Mononuclear cell (primary cell): ENCODE measurements around the gene CITED2. TPM values are rescaled to one million over a fixed set of nuclear protein-coding genes. Genes with fewer than 3 reads are reported as not detected.
A peak's percentile ranks its signal among the peaks of the same experiment; 100 is the strongest.
"Not testable (repeated sequence)": the region's sequence is repeated elsewhere in the genome, so short reads cannot be mapped to it uniquely, and the experiment has no call there.

Source experiments
- H3K27me3 ChIP-seq: 2 replicates; pipeline ENCODE4 v1.6.0; 2011; ENCODE audit warnings: low read length, control low read depth; ENCODE audit not compliant: insufficient read depth
- H3K4me1 ChIP-seq: 2 replicates; pipeline ENCODE4 v1.5.1; 2011; ENCODE audit warnings: mild to moderate bottlenecking, low read length, control low read depth; ENCODE audit not compliant: insufficient read depth
- H3K4me3 ChIP-seq: 2 replicates; pipeline ENCODE4 v1.5.1; 2011; ENCODE audit warnings: mild to moderate bottlenecking, low read length, moderate library complexity
- H3K9me3 ChIP-seq: 2 replicates; pipeline ENCODE4 v1.5.1; 2011; ENCODE audit warnings: low read depth, mild to moderate bottlenecking, control low read depth, low read length
- total RNA-seq: library from RNA; depleted of rRNA; stranded (reverse); fragments of >200 nt; gene quantifications from one replicate; pipeline ENCODE4 v1.2.3, GENCODE V29; 2012

The CITED2 gene, protein sequence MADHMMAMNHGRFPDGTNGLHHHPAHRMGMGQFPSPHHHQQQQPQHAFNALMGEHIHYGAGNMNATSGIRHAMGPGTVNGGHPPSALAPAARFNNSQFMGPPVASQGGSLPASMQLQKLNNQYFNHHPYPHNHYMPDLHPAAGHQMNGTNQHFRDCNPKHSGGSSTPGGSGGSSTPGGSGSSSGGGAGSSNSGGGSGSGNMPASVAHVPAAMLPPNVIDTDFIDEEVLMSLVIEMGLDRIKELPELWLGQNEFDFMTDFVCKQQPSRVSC
- 114 TPM for total RNA-seq

DNA sequence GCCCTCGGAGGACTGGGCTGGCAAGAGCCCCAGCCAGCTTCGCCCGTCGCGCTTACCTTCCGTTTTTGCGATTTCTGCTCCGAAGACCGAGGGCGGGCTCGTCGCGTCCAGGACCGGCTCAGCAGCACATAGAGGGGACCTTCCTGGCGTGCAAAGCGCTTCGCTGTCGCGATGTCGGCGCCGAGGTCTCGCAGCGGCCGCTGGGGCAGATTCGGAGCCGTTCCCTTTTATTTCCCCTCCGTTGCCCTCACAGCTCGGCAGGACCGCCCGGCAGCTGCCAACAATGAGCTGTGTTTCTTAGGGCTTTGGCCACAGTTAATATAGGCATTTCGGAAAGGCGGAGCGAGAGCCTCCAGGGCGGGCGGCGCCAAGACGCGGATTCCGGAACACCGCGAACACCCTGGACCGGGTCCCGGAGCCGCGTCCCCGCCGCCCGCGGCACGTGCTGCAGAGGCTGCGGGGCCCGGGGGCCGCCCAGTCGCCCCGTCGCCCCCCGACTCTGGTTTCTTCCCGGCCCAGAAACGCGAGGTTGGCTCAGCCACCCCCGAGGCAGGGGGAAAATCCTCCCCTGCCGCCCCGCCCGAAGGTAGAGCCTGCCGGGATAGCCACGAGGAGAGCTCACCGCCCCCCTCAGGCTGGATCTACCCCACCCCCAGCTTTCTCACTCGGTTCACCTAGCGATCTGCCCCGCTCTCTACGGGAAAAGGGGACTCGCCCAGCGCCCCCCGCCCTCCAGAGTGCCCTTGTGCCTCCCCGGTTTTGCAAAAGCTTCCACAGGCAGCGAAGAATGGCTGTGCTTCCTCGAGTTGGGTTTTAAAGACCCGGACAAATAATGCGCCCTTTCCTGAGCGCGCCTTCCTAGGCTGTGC, at the start of gene CITED2:
TSS of gene CITED2 (minus strand) at position 292 of the 869 bp plus-strand sequence. CDS start 704 bp downstream, outside the sequence.
- H3K27me3 ChIP-seq: no peaks in the 10 kb centered on the region
- peaks cover 39% of the 10 kb centered on the region for H3K4me1 ChIP-seq
- H3K9me3 ChIP-seq: no peaks in the 10 kb centered on the region
- peak within 1 kb of the TSS; percentile 98 for H3K4me3 ChIP-seq

DNA sequence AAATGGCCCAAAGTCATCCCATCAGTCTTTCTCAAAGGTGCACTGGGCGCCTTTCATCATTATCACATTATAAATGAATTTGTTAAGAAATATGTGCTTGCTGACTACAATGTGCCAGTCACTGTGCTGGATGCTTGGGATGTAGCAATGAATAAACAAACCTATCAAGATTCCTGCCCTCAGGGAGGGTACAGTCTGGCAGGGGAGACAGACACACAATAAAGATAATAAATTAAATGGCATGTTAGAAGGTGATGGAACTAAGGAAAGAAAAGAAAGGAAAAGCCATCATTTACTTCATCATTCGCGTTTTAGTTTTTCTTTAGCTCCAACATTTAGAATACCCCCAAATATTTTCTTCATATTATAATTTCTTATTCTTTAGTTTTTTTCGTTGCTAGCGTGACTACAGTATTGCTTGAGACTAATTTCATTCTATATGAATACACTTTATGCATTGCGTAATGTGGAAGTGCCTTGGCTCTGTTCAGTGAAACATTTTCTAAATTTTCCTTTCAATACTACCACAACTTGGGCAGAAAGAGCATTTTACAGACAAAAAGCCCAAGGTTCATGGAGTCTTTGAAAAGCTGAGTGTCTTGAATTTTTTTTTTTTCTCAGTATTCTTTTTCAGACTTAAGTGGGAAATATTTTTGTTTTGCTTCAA, 48.7 kb upstream of the CITED2 start:
- Histone ChIP-seq H3K4me1 (peaks cover 27% of the 10 kb centered on the region), H3K4me3 (no peak overlapping the region), H3K27me3 (no peaks in the 10 kb centered on the region), H3K9me3 (no peaks in the 10 kb centered on the region)

DNA sequence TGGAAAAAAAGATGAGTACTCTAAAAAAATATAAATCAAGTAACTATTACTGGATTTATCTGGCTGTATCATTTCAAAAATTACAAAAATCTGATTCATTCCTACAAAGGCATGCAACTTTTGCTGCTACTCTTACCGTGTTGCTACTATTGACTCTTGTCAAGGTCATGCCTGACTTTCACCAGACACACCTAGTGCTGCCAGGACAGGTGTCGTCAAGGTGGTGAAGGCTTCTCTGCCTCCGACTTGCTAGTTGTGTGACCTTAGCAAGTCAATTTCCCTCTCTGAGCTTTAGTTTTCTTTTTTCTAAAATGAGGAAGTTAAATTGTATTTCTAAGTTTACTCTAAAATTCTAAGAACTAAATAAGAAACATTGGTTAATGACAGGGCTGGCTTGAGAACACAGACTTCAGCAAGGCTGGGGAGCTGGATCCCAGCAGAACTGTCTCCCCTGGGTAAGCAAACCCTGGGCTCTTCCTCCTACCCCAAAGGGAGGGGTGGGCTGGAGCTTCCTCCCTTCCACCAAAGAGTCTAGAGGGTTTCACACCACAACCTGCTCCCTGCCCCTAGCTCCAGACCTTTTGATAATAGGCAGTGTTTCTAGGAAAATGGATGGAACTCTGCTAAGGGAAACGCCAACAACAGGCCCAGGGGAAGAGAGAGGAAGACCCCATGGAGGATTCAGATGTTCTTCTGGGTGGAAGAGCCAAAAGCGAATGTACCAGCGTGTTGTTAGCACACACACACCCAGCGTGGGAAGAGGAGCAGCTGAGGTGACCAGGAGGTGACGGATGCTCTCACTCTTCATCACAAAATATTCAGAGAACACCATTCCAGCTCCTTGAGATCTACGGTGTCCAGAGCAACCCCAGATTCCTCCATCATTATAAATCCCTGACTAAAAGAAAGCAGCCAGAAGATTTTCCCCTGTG, 47.9 kb upstream of the CITED2 start:
- Histone ChIP-seq H3K4me1 (peaks cover 27% of the 10 kb centered on the region), H3K4me3 (no peak overlapping the region), H3K27me3 (no peaks in the 10 kb centered on the region), H3K9me3 (no peaks in the 10 kb centered on the region)

DNA sequence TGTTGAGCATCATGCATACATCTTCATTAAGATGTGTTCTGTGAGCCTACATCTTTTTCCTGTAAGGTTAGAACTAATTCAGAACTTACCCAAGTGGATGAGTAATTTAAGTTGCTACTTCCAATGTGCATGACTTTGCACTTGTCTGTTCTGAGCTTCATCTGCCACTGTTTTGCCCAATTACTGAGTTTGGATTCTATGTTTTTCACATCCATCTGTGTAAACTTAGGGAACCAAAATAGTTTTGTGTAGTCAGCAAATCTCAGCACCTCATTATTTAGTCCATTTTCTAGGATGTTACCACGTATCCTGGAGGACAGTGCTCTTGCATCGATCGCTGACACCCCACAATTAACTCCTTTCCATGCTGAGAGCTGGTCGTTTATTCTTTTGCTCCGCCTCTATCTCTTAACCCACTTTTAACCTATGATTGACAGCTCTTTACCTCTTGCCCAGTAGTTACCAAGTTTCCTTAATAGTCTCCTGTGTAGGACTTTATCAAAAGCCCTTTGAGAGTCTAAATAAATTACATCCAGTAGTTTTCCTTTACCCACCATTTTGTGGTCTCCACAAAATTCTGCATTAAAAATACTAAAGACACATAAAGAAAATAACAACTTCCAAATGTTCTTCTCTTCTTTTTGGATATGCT, 44.2 kb upstream of the CITED2 start:
- Histone ChIP-seq H3K27me3 (no peaks in the 10 kb centered on the region), H3K4me1 (peaks cover 27% of the 10 kb centered on the region), H3K9me3 (no peaks in the 10 kb centered on the region), H3K4me3 (no peak overlapping the region)

DNA sequence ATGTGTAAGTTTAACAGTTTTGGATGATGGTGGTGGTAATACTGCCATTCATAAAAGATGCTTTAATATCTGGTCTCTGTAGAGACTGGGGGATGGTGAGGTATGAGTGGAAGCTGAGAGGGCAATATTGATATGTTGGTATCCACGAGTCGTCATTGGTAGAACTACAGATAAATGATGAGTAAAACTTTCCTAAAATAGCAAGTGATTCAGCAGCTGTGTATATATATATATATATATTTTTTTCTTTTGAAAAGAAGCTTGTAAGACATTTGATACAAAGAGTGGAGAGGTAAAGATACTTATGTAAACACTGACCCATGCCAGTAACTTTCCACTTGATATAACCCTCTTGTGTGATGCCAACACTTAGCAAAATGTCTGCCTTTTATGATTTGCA, 41.7 kb upstream of the CITED2 start:
- Histone ChIP-seq H3K4me1 (peaks cover 15% of the 10 kb centered on the region), H3K4me3 (no peak overlapping the region), H3K27me3 (no peaks in the 10 kb centered on the region), H3K9me3 (no peaks in the 10 kb centered on the region)

DNA sequence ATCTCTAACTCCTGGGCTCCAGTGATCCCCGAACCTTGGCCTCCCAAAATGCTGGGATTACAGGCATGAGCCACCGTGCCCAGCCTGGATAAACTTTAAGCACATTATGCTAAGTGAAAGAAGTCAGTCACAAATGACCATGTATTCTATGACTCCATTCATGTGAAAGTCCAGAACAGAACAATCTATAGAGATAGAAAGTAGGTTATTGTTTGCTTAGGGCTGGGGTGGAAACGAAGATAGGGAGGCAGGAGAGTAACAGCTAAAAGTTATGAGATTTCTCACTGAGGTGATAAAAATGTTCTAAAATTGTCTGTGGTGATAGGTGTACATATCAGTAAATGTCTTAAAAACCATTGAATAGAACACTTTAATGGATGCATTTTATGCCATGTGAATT, 40.9 kb upstream of the CITED2 start:
- no peaks in the 10 kb centered on the region for H3K9me3 ChIP-seq
- peaks cover 15% of the 10 kb centered on the region for H3K4me1 ChIP-seq
- no peaks in the 10 kb centered on the region for H3K27me3 ChIP-seq
- no peak overlapping the region for H3K4me3 ChIP-seq

DNA sequence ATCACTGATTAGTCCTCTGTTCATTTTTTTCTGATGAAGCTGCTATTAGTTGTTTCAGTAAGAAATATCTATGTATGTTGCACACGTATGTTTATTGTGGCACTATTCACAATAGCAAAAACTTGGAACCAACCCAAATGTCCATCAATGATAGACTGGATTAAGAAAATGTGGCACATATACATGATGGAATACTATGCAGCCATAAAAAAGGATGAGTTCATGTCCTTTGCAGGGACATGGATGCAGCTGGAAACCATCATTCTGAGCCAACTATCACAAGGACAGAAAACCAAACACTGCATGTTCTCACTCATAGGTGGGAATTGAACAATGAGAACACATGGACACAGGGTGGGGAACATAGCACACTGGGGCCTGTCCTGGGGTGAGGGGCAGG, 37.7 kb upstream of the CITED2 start:
- H3K4me3 ChIP-seq, H3K4me1 ChIP-seq, H3K9me3 ChIP-seq, H3K27me3 ChIP-seq: not testable (repeated sequence)

DNA sequence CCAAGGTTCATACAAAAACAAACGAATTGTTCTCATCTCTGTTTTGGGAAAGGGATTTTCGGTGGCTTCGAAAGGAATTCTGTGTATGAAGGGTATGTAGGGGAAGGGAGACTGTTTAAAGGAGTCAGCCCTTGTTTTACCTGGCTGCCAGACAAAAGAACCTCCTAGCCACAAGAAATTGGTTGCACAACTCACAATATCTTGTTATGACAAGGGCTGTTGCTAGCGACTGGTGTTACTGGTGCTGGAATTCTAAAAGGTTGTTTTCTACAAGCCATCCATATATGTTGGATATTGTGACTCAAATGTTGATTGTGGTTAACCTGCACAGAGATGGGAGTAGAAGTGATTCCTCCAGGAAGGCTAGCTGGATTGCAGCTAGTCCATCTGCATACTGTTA, 34.6 kb upstream of the CITED2 start:
- Histone ChIP-seq H3K4me1 (no peaks in the 10 kb centered on the region), H3K9me3 (no peaks in the 10 kb centered on the region), H3K4me3 (no peak overlapping the region), H3K27me3 (no peaks in the 10 kb centered on the region)

DNA sequence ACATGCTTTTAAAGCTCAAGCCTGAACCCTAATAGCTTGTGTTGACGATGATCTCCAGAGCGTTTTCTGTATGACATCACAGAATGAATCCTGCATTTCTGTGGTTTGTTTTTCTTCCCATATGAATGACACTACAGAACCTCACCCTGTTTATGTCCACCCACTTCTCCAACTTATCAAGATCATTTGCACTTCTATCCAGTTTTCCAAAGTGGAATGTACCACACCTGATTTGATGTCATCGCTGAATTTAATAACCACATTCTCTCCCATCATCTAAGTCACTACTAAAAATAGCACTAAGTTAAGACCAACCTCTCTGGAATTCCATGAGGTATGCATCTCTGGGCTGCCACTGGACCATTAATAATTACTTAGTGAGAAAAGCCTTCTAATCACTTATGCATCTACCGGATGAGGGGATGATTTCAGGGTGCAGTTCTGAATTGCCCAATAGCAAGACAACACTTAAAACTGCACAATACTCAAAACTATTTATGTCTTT, 33.3 kb upstream of the CITED2 start:
- no peaks in the 10 kb centered on the region for H3K4me1 ChIP-seq
- H3K27me3 ChIP-seq: no peaks in the 10 kb centered on the region
- H3K9me3 ChIP-seq: no peaks in the 10 kb centered on the region
- no peak overlapping the region for H3K4me3 ChIP-seq

DNA sequence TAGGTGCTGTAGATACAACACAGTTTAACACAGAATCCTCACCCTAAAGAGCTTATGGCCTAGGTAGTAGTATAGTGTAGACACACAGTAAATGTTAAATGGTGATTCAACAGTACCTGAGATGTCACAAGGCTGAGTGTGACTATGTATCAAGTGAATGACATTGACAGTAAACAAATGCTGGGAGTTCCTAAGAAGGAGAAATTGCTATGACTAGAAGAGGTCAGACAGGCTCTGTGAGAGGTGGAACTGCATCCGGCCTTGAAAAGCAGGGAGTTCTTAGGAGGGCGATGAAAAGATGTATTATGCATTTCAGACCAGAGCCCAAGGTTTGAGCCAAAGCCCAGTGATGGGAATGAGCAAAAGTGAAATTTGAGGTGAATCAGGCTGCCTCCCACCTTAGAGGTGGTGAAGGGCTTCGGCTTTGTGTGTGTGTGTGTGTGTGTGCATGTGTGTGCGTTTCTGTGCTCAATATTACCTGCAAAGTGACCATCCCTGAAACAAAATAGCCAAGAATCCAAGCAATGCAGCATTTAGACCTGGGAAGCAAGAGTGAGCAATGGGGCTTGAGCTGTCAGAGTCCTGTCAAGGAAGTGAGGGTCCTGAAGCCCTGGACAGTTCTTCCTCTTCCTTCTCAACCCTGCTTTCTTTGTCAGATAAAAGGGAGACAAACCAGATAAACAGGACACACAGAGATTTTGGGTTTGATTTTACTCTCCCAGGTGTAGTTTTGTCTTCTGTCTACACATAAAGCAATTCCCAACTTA, 32.3 kb upstream of the CITED2 start:
- H3K4me1 ChIP-seq: no peaks in the 10 kb centered on the region
- no peaks in the 10 kb centered on the region for H3K27me3 ChIP-seq
- no peaks in the 10 kb centered on the region for H3K9me3 ChIP-seq
- no peak overlapping the region for H3K4me3 ChIP-seq

DNA sequence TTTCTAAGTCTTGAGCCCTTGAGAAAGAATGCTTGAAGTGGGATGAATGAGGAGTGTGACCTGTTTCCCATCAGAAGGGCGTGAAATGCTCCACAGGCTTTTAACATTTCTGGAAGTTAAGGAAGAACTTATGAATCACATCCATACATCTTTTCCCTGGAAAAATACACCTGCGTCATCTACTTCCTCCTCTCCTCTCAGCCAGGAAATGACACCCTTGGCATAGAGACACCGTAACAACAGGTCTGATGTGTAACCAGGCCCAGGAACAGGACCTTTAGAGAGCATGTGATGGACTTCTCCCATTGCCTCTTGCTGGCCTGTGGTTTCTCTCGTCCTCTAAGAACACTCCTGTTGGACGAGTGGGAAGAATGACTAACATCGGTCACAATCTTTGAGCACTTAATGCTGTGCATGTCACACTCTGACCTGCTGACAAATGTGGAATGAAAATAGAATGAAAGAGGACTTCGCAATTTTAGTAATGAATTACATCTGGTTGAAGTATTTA, 28.5 kb upstream of the CITED2 start:
- no peaks in the 10 kb centered on the region for H3K27me3 ChIP-seq
- no peak overlapping the region for H3K4me3 ChIP-seq
- no peaks in the 10 kb centered on the region for H3K4me1 ChIP-seq
- H3K9me3 ChIP-seq: no peaks in the 10 kb centered on the region

DNA sequence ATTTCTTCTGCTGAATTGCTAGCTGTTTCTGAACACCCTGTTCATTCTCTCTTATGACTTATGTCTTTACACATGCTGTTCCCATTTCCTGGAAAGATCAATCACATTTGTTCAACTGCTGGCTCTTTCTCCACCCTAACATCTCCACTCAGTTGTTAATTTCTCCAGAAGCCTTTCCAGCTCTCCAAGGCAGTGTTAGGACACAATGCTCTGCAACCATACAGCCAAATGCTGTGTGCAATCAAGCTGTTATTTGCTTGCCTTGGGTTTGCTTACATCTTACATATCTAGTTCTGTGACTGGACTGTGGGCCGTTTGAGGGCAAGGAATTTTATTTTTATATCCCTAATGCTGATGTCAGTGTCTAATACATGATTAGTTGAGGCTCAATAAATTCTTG, 24.2 kb upstream of the CITED2 start:
- Histone ChIP-seq H3K9me3 (no peaks in the 10 kb centered on the region), H3K27me3 (no peaks in the 10 kb centered on the region), H3K4me3 (no peak overlapping the region), H3K4me1 (peaks cover 6% of the 10 kb centered on the region)

DNA sequence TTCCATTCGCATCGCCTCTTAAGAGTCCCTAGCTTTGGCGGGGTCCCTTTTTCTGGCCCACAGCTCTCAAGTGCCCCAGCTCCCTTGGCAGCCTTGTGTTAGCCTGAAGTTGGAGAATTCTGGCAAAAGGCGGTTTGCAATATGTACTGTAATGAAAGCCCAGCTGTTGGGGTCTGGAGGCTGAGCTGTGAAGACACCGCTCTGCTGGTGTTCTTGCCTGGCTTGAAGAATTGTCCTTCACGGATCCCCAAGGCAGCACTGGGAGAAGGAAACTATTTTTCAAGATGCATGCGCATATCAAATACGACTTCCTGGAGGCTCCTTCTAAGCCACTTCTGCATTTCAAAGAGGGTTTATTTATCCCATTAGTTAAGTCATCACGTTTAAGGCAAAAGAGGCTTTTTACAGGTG, 21.4 kb upstream of the CITED2 start:
- Histone ChIP-seq H3K4me3 (no peak overlapping the region), H3K27me3 (no peaks in the 10 kb centered on the region), H3K9me3 (no peaks in the 10 kb centered on the region), H3K4me1 (peaks cover 6% of the 10 kb centered on the region)
